ENCODE data around the gene SIGLEC11. TPM values are rescaled to one million over a fixed set of nuclear protein-coding genes. Genes with fewer than 3 reads are reported as not detected.

Gene SIGLEC11
- polyA plus RNA-seq, 2 of the 4 experiments (the other 2 are of a cell fraction), result not detected

DNA sequence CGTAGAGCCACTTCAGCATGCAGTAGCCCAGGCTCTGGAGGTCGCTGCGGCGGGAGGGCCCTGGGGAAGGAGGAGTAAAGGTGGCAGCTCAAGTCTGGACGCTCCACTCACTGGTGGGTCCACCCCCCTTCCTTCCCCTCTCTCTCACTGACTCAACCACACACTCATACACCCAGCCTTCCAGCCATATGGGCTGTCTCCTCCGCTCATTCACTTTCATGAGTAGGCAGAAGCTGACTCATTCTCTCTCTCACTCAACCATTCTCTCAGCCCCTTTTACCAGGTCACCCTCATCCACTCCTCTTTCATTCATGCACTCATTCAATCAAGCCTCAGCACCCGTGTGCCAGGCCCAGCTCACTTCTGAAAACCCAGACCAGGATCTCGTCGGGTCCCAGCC lies 27.5 kb upstream of the SIGLEC11 start:
- no peak overlapping the region for H3K4me3 ChIP-seq
- H3K4me1 ChIP-seq, result no peaks in the 10 kb centered on the region
- DNase-seq (ENCODE audit: low read depth in 1 of 2, low spot score in 1 of 2) (no peak), FAIRE-seq (no peak), ATAC-seq (no peak; a peak in 1 of 6 replicates)
- WGBS (ENCODE audit: missing lambda C conversion rate), result 87% methylated on average over 9 of the region's 9 CpGs
- H3K27ac ChIP-seq, result no peak overlapping the region
- TF ChIP-seq, protein P1, sequence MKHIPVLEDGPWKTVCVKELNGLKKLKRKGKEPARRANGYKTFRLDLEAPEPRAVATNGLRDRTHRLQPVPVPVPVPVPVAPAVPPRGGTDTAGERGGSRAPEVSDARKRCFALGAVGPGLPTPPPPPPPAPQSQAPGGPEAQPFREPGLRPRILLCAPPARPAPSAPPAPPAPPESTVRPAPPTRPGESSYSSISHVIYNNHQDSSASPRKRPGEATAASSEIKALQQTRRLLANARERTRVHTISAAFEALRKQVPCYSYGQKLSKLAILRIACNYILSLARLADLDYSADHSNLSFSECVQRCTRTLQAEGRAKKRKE (CRISPR knock-in tag; IDR thresholded peaks at IDR 0.05; ENCODE audit: low read depth), result no peak
- TF ChIP-seq ZNF302 (CRISPR knock-in tag; IDR thresholded peaks at IDR 0.05), result no peak
- TF ChIP-seq EHF (CRISPR knock-in tag; IDR thresholded peaks at IDR 0.05), result no peak
- TF ChIP-seq, protein P2, sequence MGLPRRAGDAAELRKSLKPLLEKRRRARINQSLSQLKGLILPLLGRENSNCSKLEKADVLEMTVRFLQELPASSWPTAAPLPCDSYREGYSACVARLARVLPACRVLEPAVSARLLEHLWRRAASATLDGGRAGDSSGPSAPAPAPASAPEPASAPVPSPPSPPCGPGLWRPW (IDR thresholded peaks at IDR 0.05), result no peak
- no peak for TF ChIP-seq SMC3 (IDR thresholded peaks at IDR 0.05)
- no peak for TF ChIP-seq MAFK (IDR thresholded peaks at IDR 0.05; ENCODE audit: partially characterized antibody)
- TF ChIP-seq ESRRA (IDR thresholded peaks at IDR 0.05; ENCODE audit: borderline replicate concordance, low read length), result no peak
- TF ChIP-seq RARB (CRISPR knock-in tag; IDR thresholded peaks at IDR 0.05), result no peak
- TF ChIP-seq, protein P3, sequence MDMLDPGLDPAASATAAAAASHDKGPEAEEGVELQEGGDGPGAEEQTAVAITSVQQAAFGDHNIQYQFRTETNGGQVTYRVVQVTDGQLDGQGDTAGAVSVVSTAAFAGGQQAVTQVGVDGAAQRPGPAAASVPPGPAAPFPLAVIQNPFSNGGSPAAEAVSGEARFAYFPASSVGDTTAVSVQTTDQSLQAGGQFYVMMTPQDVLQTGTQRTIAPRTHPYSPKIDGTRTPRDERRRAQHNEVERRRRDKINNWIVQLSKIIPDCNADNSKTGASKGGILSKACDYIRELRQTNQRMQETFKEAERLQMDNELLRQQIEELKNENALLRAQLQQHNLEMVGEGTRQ (IDR thresholded peaks at IDR 0.05), result no peak
- TF ChIP-seq NFE2L2 (conservative IDR thresholded peaks at IDR 0.05; ENCODE audit: low read length), result no peak
- no peak for TF ChIP-seq CEBPB (IDR thresholded peaks at IDR 0.05)
- TF ChIP-seq JUNB (IDR thresholded peaks at IDR 0.05), result no peak
- TF ChIP-seq RFX5 (IDR thresholded peaks at IDR 0.05), result no peak
- TF ChIP-seq CHD4 (IDR thresholded peaks at IDR 0.05; ENCODE audit: borderline replicate concordance), result no peak
- no peak for TF ChIP-seq ZFP36 (IDR thresholded peaks at IDR 0.05; ENCODE audit: borderline replicate concordance, partially characterized antibody)
- TF ChIP-seq, protein P4, sequence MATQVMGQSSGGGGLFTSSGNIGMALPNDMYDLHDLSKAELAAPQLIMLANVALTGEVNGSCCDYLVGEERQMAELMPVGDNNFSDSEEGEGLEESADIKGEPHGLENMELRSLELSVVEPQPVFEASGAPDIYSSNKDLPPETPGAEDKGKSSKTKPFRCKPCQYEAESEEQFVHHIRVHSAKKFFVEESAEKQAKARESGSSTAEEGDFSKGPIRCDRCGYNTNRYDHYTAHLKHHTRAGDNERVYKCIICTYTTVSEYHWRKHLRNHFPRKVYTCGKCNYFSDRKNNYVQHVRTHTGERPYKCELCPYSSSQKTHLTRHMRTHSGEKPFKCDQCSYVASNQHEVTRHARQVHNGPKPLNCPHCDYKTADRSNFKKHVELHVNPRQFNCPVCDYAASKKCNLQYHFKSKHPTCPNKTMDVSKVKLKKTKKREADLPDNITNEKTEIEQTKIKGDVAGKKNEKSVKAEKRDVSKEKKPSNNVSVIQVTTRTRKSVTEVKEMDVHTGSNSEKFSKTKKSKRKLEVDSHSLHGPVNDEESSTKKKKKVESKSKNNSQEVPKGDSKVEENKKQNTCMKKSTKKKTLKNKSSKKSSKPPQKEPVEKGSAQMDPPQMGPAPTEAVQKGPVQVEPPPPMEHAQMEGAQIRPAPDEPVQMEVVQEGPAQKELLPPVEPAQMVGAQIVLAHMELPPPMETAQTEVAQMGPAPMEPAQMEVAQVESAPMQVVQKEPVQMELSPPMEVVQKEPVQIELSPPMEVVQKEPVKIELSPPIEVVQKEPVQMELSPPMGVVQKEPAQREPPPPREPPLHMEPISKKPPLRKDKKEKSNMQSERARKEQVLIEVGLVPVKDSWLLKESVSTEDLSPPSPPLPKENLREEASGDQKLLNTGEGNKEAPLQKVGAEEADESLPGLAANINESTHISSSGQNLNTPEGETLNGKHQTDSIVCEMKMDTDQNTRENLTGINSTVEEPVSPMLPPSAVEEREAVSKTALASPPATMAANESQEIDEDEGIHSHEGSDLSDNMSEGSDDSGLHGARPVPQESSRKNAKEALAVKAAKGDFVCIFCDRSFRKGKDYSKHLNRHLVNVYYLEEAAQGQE (IDR thresholded peaks at IDR 0.05), result no peak
- no peak for TF ChIP-seq SREBF2 (IDR thresholded peaks at IDR 0.05)
- no peaks in the 10 kb centered on the region for H3K9me3 ChIP-seq
- CTCF ChIA-PET, result interaction anchor here (1.7 to 8.4 kb wide), 3 partner anchors 12 to 52 kb away, joined by 4 to 78 read pairs (median 24); no protein-coding TSS in a partner anchor
- POLR2A ChIA-PET, result no interaction called here
- no peak overlapping the region for H3K4me2 ChIP-seq

DNA sequence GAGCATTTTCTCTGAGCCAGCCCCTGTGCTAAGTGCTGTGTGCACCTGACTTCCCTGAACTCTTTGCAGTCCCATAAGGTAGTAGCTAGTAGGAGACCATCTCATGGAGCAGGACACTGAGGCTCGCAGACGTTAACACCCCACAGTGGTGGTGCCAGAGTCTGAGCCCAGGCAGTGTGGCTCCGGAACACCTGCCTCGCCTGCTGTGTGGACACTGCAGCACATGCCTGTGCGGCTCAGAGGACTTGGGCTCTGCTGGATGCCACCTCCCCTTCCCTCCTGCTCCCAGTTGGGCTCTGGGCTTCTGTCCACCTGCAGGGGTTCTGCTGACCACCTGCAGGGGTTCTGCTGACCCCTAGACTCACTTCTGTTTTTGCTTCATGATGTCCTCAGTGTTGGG lies 27.0 kb upstream of the SIGLEC11 start:
- no peak for FAIRE-seq
- 92% methylated on average over 5 of the region's 5 CpGs for WGBS (ENCODE audit: missing lambda C conversion rate)
- CTCF ChIA-PET, result interaction anchor here (0.7 to 8.4 kb wide), 6 partner anchors 12 to 52 kb away, joined by 3 to 78 read pairs (median 4); partner anchors contain the start of gene VRK3
- no peak for DNase-seq (ENCODE audit: low read depth in 1 of 2, low spot score in 1 of 2)
- POLR2A ChIA-PET, result no interaction called here
- H3K9me3 ChIP-seq, result no peaks in the 10 kb centered on the region
- TF ChIP-seq RARB (CRISPR knock-in tag; IDR thresholded peaks at IDR 0.05), result no peak
- no peak for TF ChIP-seq HDAC2 (IDR thresholded peaks at IDR 0.05)
- TF ChIP-seq, protein P3 (IDR thresholded peaks at IDR 0.05), result no peak
- no peak for TF ChIP-seq RCOR1 (IDR thresholded peaks at IDR 0.05; ENCODE audit: low read depth, low read length)
- TF ChIP-seq, protein P5, sequence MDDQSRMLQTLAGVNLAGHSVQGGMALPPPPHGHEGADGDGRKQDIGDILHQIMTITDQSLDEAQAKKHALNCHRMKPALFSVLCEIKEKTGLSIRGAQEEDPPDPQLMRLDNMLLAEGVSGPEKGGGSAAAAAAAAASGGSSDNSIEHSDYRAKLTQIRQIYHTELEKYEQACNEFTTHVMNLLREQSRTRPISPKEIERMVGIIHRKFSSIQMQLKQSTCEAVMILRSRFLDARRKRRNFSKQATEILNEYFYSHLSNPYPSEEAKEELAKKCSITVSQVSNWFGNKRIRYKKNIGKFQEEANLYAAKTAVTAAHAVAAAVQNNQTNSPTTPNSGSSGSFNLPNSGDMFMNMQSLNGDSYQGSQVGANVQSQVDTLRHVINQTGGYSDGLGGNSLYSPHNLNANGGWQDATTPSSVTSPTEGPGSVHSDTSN (IDR thresholded peaks at IDR 0.05), result no peak
- H3K4me2 ChIP-seq, result no peak overlapping the region
- ATAC-seq, result no peak
- no peaks in the 10 kb centered on the region for H3K4me1 ChIP-seq
- H3K4me3 ChIP-seq, result no peak overlapping the region
- H3K27ac ChIP-seq, result no peak overlapping the region

Measured in A549 (cell line).